HG03280 (cell line): ENCODE data around the gene ADCY1.

Source experiments
- ATAC-seq: cut with Tn5 transposase; IDR thresholded peaks from one replicate; pipeline ENCODE4 v1.9.1; 2021; ENCODE audit warnings: mild to moderate bottlenecking, moderate library complexity; ENCODE audit not compliant: unreplicated experiment

ADCY1 gene

DNA sequence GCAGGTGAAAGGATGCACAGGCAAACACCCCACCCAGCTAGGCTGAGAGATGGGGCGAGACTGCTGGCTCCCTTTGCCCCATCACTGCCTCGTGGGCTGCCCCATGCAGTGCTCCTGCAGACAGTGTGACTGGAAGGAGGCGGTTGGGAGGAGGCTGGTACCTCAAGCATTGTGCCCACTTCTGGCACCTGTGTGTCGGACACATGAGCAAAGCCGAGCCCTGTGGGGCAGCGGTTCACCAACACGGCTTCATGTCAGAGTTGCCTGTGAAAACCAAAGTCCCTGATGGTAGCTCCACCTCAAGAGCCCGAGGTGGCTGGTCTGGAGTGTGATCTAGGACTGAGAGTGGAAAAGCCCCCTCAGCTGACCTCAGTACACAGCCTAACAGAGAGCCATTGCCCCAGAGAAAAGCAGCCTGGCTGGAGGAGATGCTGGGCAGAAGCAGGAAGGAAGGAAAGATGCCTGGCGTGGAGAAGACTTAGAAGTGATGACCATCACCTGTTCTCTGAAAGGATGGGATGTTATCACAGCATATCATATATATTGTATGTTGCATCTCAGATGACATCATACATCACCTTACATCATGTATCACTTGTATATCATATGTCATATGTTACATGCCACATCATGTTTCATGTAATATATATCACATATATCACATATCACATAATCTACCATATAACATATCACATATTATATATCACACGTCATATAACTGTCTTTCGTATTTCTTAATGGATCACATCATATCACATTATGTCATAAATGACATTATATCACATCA lies 75.6 kb downstream of the ADCY1 start:
- ATAC-seq = no peak

DNA sequence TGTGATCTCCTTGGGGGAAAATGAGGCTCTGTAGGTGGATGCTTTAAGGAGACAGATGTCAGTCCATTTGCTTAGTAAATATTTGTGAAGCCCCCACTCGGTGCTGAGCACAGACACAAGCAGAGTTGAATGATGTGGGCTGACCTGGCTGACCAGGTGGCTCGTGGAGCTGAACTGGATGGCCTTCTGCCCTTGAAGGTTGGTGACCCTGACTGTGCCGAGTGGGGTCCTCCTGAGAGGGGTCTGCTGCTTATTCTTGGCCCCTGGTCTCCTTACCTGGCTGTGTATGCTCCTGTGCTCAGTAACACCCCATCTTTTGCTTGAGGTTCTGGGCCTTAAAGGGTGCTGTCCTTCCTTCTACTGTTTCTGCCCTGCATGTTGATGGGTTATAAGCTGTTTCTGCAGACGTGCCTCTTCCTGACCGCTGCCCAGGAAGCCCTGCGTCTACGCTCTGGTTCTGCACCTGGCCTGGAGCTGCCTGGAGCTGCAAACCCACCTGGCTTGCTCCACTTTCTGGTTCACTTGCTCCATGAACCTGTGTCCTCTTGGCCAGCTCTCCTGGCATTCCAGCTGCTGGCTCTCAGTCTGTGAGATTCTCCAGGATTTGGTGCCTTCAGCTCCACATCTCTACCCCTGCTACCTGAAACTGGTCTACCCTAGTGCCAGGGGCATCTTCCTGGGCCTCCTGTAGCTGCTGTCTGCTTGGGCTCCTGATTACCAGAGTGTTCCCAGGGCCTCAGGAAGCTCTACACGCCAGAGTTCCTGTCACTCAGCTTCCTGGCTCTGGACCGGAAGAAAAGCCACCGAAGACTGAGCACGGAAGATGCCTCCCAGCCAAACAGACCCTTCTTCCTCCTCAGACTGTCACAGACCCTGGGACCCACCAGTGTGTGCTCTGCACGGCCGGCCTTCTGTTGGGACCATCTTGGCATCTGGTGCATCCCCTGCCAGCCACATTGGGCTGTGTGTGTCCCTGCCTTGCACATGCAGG lies 76.5 kb downstream of the ADCY1 start:
- no peak for ATAC-seq

DNA sequence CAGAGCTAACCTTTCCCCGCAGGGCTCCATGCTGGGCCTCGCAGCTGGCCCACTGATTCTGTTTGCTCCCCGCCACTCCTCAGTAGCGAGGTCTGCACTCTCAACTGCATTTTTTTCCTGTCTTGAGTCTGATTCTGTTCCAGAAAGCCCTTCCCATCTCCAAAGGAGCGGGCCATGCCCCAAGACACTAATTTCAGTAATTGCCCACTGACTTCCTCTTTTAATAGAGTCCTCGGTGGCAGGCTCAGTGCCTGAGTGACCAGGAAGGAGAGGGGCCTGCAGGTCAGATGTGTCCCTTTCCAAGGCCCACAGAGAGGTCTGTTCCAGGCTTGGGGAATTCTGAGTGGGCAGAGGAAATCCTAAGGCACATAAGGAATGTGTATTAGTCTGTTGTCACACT lies 77.4 kb downstream of the ADCY1 start:
- ATAC-seq = no peak

DNA sequence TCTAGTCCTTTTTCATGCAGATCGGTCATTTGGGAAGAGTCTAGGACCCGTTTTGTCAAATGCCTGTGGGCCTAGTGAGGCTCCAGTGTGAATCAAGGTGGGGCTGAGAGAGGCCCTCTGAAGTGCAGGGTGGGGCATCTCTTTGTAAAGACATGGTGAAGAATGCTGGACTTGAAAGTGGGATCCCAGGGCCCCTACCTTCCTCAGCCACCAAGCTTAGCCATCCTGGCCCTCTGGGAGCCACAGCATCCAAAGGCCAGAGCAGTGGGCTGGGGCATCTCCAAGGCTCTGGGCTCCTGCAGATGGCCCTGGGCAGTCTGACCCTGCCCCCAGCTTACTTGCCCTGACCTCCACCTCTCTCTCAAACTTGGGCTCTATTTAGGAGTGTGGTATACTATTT lies 78.5 kb downstream of the ADCY1 start:
- no peak for ATAC-seq

DNA sequence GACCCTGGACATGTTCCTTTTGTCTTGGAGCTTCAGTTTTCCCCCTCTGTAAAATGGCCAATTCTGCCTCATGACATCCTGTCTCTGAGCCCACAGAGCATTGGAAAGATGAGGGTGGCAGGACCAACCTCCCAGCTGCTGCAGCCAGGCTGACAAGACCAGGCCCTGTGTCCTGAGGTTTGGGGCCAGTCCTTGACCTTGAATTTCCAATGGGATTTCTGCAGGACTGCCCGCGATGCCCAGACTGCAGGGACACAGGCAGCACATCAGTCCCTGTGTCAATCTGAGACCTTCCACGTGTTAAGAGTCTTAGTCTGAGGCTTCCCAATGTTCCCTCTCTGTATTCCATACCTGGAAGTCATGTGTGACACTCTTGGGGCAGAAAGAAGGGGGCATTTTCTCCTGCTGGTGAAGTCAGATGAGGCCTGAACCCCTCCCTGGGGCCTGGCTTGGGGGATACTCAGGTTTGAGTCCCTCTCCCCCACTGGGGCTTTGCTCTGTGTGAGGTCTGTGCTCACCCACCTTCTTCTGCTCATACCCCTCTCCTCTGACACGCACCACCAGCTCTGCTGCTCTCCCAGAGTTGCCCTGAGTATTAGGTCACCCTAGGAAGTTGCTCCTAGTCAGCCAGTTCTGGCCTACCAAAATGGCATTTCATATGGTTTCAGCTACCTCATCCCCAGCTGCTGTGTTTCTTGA lies 79.2 kb downstream of the ADCY1 start:
- no peak for ATAC-seq

DNA sequence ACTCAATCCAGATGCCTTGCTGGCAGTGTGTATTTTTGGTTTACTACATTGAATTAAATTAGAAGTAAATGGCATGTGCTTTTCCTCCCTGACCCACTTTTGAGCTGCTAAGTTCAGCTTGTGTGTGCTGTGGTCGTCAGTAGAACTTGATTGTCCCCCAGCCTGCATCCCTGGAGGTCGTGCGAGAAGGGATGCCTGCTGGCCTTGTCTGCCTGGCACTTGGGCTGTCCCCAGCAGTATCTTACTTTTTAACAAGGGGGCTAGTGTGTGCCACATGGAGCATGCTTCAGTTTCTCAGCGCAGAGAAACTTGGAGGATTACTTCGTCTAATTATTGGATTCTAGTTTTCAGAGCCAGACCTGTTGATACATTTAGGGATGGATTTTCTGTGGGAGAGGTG lies 80.2 kb downstream of the ADCY1 start:
- ATAC-seq = no peak

DNA sequence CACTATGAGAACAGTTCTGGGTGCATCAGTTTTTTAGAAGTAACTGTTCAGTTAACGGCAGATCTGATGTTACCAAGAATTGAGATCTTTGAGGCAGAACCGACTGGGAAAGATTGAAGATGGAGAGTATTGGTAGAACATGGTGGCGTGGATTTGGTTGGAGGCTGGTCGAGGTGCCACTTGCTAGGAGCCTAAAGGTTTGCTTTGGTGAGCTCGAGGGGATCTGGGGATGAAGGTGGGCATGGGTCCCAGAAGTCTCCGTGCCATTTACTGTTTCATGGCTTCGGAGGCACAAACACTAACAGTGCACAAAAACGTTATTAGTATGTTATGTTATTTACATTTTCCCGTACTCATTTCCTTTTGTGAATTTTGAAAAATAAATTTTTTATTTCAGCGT lies 81.4 kb downstream of the ADCY1 start:
- no peak for ATAC-seq

DNA sequence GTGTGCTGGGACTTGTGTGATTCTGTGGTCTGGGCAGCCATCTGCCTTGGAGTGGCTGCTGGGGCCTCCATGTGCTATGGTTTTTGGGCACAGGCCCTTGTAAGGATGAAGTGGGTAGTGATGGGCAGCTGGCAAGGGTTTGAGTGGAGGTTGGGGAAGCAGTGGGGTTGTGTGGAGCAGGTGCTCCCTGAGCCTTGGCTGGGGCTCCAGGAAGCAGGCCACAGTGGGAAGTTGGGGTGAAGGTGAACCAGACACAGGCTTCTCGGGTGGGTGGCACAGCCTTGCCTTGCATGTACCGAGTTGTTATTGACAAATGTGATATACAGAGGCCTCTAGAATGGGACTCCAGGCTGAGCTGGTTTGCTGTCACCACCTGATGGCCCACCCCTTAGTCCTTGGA lies 82.3 kb downstream of the ADCY1 start:
- no peak for ATAC-seq

DNA sequence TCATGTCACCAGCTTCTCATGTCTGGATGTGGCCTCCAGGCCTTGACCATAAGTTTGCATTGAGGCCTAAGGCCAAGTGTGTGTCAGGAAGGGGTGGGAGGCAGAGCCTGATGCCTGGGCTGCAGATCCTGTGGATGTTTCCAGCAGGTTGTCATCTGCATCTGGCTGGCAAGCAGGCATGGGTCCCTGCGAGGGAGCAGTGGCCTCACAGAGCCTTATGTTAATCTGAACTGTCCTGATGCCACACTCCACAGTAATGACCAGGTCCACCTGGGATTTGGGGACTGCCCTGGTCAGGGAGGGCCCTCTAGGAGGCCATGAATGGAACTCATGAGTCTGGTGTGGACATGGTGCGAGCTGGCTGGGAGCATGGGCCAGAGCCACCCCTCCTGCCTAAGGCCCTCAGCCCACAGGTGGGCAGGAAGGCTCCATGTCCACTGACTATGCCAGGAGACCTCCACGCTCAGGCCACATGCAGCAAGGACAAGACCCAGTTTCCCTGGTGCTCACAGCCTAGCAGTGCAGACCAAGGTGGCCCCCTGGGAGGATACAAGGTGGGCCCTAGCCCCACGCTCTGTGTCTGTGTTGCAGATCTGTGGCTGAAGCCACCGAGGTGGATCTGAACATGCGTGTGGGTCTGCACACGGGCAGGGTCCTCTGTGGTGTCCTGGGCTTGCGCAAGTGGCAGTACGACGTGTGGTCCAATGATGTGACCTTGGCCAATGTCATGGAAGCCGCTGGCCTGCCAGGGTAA lies 83.1 kb downstream of the ADCY1 start:
- ATAC-seq = no peak

DNA sequence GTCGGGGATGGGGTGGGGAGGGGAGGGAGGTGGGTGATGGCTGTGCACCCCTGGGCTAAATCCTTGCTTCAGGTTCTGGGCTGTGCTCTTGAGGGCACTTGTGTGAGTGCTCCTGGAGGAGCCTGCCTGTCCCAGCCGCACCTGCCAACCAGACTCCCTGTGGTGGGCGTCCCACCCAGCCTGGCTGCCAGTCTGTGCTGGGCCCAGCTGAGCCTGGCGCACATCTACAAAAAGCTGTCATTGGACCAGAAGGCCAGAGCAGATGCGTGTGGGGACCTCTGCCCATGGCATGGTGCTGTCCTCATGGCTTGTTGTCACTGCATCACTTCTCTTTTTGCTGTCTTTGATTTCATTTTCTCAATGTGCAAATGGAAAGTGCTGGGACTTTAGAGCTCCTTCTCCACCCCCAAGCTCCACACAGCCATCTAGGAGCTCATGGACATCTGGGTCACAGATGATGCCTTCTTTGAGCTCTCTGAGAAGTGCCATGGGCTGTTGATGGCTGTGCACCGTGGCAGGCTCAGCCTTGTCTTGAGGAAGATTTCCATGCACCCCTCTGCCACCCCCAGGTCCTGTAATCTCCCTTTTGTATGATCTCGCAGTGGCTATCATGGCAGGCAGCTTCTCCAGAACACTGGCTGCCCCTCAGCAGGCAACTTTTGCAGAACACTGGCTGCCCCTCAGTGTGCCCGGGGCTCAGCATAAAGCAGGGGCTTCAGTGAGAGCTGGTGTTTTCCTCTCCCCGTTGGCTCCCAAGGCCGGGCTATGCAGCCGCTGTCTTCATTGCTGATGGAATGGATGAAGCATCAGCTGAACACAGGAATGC lies 83.9 kb downstream of the ADCY1 start:
- ATAC-seq = no peak

DNA sequence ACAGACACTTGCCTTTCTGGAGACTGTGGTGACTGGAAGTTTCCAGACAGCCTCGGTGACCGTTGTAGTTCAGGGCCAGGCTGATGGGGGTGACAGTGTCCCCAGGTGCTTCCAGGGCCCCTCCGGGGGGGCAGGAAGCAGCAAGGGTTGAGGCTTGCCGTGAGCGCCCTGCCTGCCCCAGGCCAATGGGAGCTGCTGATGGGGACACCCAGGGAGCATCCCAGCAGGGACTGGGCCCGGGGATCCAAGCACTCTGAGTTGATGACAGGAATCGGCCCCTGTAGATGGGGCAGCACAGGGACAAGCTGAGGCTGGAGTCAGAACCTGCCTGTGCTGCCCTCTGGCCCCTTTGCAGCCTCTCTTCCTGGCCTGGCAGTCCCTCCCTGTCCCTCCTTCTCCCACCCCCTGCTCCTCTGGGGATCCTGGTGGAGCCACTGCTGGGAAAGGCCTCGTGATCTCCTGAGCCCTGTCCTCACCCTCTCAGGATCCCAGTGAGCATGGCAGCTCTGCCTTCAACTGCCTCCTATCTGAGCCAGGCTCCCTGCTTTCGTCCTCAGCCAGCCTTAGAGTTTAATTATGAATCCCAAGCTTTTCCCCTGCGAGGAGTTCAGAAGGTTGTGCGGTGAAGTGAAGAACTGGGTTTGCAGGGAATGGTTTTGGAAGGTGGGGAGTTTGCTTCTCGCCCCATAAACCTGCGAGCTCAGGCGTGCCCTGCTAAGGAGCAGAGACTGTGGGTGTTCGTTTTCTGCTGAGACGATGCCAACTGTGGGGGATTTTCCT lies 84.7 kb downstream of the ADCY1 start:
- no peak for ATAC-seq

DNA sequence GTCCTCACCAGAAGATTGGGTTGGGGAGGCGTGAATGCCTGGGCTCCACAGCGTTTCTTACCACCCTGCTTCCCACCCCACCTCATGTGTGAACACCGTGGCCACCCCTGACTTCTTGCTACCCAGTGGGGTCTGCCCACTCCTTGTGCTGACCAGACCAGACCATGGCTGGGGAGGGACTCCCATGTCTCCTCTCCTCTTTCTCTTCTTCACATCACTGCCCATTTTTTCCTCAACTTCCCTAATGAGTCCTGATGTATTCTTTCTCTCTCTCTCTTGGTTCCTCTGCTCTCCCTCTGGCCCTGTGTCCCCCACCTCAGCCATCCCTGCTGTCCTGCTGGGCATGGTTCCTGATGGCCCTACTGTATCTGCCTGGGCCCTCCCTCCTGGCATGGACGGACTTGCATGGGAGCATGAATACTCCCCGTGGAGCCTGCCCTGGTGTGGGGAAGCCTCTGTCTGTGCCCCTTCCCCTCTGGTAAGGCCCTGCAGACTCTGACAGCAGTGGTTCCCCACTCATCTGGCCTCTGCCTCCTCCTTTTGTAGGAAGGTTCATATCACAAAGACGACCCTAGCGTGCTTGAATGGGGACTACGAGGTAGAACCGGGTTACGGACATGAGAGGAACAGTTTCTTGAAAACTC lies 85.5 kb downstream of the ADCY1 start:
- ATAC-seq = no peak

DNA sequence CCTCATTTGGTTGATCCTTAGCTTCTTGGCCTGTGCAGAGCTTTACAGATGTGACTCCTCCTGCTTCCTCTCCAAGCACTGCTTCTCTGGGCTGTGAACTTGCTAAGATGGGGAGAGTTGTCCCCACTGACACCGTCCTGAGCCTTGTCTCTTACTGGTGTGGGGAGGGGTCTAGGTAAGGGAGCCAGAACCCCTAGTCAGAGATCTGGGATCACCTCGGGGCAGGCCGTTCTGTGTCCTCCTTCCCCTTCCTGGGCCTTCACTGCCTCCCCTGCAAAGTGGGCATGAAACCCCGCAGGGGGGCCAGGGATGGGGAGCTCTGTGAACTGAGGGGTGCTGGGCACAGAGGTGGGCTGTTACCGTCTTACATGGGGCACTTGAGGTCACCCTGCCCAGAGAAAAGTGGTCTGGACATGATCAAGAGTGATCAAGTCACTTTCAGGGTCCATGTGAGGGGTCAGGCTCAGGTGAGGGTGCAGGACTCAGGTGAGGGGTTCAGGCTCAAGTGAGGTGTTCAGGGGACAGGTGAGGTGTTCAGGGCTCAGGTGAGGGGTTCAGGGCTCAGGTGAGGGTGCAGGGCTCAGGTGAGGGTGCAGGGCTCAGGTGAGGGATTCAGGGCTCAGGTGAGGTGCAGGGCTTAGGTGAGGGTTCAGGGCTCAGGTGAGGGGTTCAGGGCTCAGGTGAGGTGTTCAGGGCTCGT lies 86.2 kb downstream of the ADCY1 start:
- ATAC-seq = no peak

DNA sequence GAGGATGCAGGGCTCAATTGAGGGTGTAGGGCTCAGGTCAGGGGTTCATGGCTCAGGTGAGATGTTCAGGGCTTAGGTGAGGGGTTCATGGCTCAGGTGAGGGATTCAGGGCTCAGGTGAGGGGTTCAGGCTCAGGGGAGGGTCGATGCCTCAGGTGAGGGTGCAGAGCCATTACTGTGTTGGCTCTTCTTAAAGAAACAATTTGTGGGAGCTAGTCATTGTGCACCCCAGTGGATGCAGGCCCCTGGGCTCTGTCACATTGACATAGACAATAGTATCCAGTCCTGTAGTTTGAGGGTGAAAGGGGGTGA lies 86.7 kb downstream of the ADCY1 start:
- ATAC-seq = no peak

DNA sequence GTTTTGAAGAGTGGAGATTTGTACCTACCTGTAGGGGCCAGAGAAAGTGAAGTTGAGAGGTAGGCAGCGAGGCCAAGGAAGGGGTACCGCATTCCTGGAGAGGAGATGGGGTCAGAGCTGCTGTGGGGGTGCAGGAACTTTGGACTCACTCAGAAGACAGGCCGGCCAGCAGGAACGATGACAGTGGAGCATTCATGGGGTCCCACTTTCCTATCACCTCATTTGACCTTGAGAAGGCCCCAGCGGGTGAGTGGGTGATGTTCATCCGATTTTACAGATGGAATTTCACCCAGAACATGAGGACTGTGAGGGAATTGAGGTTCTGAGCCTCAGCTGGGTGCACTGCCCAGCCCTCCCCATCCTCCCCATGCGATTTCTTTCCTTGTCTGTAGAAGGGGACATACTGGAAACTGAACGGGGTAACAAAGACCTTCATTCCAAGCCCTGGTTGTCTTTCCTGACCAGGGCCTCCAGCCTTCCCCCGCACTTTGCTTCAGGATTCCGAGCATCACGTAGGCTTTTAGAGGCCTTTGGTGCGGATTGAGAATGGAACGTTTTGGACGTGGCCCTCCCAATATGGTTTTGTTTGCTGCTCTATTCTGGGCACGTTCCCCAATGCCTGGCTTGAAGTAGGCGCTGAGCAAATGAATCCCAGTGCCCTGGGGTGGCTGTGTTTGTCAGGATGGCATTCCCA lies 87.3 kb downstream of the ADCY1 start:
- no peak for ATAC-seq

DNA sequence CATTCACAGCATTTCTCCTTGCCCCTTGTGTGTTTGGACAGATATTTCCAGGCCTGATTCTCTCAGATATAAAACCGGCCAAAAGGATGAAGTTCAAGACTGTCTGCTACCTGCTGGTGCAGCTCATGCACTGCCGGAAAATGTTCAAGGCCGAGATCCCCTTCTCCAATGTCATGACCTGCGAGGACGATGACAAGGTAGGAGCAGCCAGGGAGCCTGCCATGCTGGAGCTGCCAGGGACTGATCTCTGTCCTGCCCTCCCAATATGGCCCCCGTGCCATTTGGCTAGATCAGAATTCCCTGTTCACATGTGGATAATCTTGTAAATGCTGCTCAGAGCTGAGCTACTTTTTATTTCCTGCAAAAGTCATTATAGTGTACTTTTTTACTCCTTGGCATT lies 87.8 kb downstream of the ADCY1 start:
- no peak for ATAC-seq

DNA sequence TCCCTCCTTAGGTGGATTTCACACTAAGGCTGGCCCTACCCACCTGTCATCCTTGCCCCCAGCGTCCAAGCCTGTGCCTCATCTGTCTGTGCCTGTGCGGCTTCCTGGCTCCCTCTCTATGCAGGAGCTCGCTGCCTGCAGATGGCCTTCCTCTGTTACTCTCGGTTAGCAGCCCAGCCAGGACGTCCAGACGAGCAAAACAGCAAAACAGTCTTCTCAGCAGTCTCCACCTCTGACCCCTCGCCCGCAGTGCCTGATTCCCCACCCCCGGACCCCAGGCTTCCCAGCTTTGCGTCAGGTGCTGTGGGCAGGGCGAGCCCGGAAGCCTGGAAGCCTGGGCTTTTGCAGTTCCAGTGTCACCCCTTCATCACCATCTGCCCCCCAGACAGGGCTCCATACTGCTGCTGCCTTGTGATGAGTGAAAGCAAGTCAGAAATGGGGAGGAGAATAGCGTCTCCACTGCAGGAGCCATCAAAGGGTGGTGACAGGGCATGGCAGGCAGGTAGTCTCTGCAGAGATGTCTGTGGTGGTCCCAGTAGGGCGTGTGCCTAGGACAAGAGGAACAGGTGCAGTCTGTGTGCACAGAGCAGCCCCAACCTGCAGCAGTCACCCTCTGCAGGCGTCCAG lies 88.5 kb downstream of the ADCY1 start:
- ATAC-seq = no peak
